ENCODE data around the gene EPB41L4B. TPM values are rescaled to one million over a fixed set of nuclear protein-coding genes. Genes with fewer than 3 reads are reported as not detected.

The EPB41L4B gene
- total RNA-seq, 1 experiment from 2014 or later: 8.1 TPM

GRCh38 chr9:109250771-109251079, 70.1 kb downstream of the EPB41L4B start (continued):
- no peak for TF ChIP-seq SP1 (IDR thresholded peaks at IDR 0.05; ENCODE audit: low read depth)
- TF ChIP-seq REST (IDR thresholded peaks at IDR 0.05; ENCODE audit: low read depth): no peak
- no peak for TF ChIP-seq JUND (IDR thresholded peaks at IDR 0.05)
- TF ChIP-seq ELF1 (IDR thresholded peaks at IDR 0.05; ENCODE audit: borderline replicate concordance, low read depth): no peak
- no peak for TF ChIP-seq ZNF274 (IDR thresholded peaks at IDR 0.05; ENCODE audit: low read depth, low read length)

- Histone ChIP-seq H3K4me3 (replicated peaks in 1 of 2; ENCODE audit: low read depth in 1 of 2, low read length in 2 of 2) (no peak overlapping the region), H3K4me2 (ENCODE audit: low read length) (no peak overlapping the region), H3K9me3 (ENCODE audit: control insufficient read depth in 1 of 2, insufficient read depth in 1 of 2, low read depth in 1 of 2, low read length in 2 of 2) (no peaks in the 10 kb centered on the region), H3K4me1 (ENCODE audit: control insufficient read depth in 1 of 2, insufficient read depth in 2 of 2, low read length in 2 of 2) (peaks cover 19 to 48% of the 10 kb centered on the region in 2 experiments), H4K20me1 (ENCODE audit: insufficient read depth) (no peaks in the 10 kb centered on the region), H3K9me2 (ENCODE audit: insufficient read depth) (no peaks in the 10 kb centered on the region), H3K79me2 (ENCODE audit: insufficient read depth, low read length) (no peaks in the 10 kb centered on the region), H2AFZ (ENCODE audit: low read depth, low read length, poor library complexity, severe bottlenecking) (no peak overlapping the region), H3K9ac (ENCODE audit: low read length) (no peak overlapping the region), H3K36me3 (ENCODE audit: control insufficient read depth in 1 of 2, insufficient read depth in 2 of 2, low read length in 2 of 2) (no peaks in the 10 kb centered on the region; a peak in 1 of 4 replicates), H3K27ac (ENCODE audit: low read depth, low read length) (no peak overlapping the region), H3K27me3 (ENCODE audit: insufficient read depth, low read length) (no peaks in the 10 kb centered on the region)
- no peak for TF ChIP-seq ELF1 (IDR thresholded peaks at IDR 0.05; ENCODE audit: borderline replicate concordance, low read depth)
- ATAC-seq (no peak), DNase-seq (ENCODE audit: low read depth, low spot score) (no peak)
- ChIA-PET RAD21 (ENCODE audit: low non-redundant PET in 1 of 2, low total read pairs in 2 of 2, uncharacterized antibody in 2 of 2, unreplicated experiment in 2 of 2) (no interaction called here), CTCF (interaction anchor here (0.5 kb wide), 1 partner anchor 242 kb away, joined by 4 read pairs; no protein-coding TSS in a partner anchor), POLR2A (no interaction called here)
- intact Hi-C loops (cut with micrococcal nuclease): no loop called here
- BruUV-seq (replicated peaks): no TSS peak
These were observed 70.5 kb downstream of the EPB41L4B start for GRCh38 chr9:109250311-109250741.
